Endometrium (tissue), 2 donors: ENCODE measurements around the gene SPRTN.

Experiments used
- FAIRE-seq: peaks from 2 replicates; lab custom pipeline; 2012; peaks lifted over from hg19 to GRCh38; lab: Jason Lieb, UNC
- donor health status: control.
- donor health status: control.

SPRTN gene

GRCh38 chr1:231338270-231339128 is at the start of gene SPRTN:
Gene SPRTN, plus strand, starts transcription at chr1:231338293. Its CDS starts 91 bp downstream, at chr1:231338384.
- FAIRE-seq, result no peak

- no peak for FAIRE-seq
Measured at GRCh38 chr1:231295938-231296337, 42.2 kb upstream of the SPRTN start.

GRCh38 chr1:231301990-231302389 is 36.1 kb upstream of the SPRTN start:
- FAIRE-seq, result no peak

GRCh38 chr1:231310391-231310934 is 27.6 kb upstream of the SPRTN start:
- no peak for FAIRE-seq

GRCh38 chr1:231311720-231312431 is 26.2 kb upstream of the SPRTN start:
- FAIRE-seq, result no peak

GRCh38 chr1:231312432-231312788 is 25.7 kb upstream of the SPRTN start:
- FAIRE-seq, result no peak

GRCh38 chr1:231313661-231314060 is 24.4 kb upstream of the SPRTN start:
- no peak for FAIRE-seq

GRCh38 chr1:231315887-231316286 is 22.2 kb upstream of the SPRTN start:
- FAIRE-seq, result no peak

- FAIRE-seq, result no peak
Measured at GRCh38 chr1:231317306-231318014, 20.6 kb upstream of the SPRTN start.

GRCh38 chr1:231318015-231318355 is 20.1 kb upstream of the SPRTN start:
- no peak for FAIRE-seq

GRCh38 chr1:231318568-231318967 is 19.5 kb upstream of the SPRTN start:
- FAIRE-seq, result no peak

- no peak for FAIRE-seq
Measured at GRCh38 chr1:231319080-231319479, 19.0 kb upstream of the SPRTN start.

- FAIRE-seq, result no peak
Measured at GRCh38 chr1:231322880-231323530, 15.1 kb upstream of the SPRTN start.

- no peak for FAIRE-seq
Measured at GRCh38 chr1:231324660-231325059, 13.4 kb upstream of the SPRTN start.

GRCh38 chr1:231326248-231326647 is 11.8 kb upstream of the SPRTN start:
- no peak for FAIRE-seq

GRCh38 chr1:231327617-231328016 is 10.5 kb upstream of the SPRTN start:
- no peak for FAIRE-seq

GRCh38 chr1:231329483-231329882 is 8.6 kb upstream of the SPRTN start:
- FAIRE-seq, result no peak

GRCh38 chr1:231332761-231333160 is 5.3 kb upstream of the SPRTN start:
- FAIRE-seq, result no peak

GRCh38 chr1:231334079-231334666 is 3.9 kb upstream of the SPRTN start:
- no peak for FAIRE-seq

GRCh38 chr1:231334952-231335351 is 3.1 kb upstream of the SPRTN start:
- no peak for FAIRE-seq

GRCh38 chr1:231335663-231336602 is 2.2 kb upstream of the SPRTN start:
- FAIRE-seq, result no peak
